RWPE2 (cell line): ENCODE results near the gene SLC10A3.
A peak's percentile ranks its signal among the peaks of the same experiment; 100 is the strongest.

ENCODE experiments used
- ATAC-seq: fragments of 200-7000 bp; cut with Tn5 transposase; 3 replicates; pipeline ENCODE4 v1.9.1; 2021; ENCODE audit warnings: low read depth
- DNase-seq: peaks from one replicate; pipeline ENCODE4 v3.0.0-alpha.2; 2020; ENCODE audit warnings: low spot score
- H3K27ac ChIP-seq: fragments of 450-650 bp; 2 replicates; pipeline ENCODE4 v1.5.1; 2017; ENCODE audit warnings: mild to moderate bottlenecking; ENCODE audit not compliant: poor library complexity, severe bottlenecking
- H3K27me3 ChIP-seq: fragments of 250-450 bp; sonication (Bioruptor Pico); 2 replicates; pipeline ENCODE4 v1.5.1; 2021; ENCODE audit warnings: mild to moderate bottlenecking, moderate library complexity; ENCODE audit not compliant: insufficient read depth, poor library complexity, severe bottlenecking
- H3K36me3 ChIP-seq: fragments of 250-450 bp; sonication (Bioruptor Pico); 2 replicates; pipeline ENCODE4 v1.5.1; 2020; ENCODE audit warnings: low read depth, mild to moderate bottlenecking, moderate library complexity
- H3K4me1 ChIP-seq: fragments of 250-450 bp; sonication (Bioruptor Pico); 2 replicates; pipeline ENCODE4 v1.5.1; 2021; ENCODE audit warnings: mild to moderate bottlenecking, moderate library complexity; ENCODE audit not compliant: insufficient read depth, poor library complexity, severe bottlenecking
- H3K4me3 ChIP-seq: fragments of 250-450 bp; sonication (Bioruptor Pico); 2 replicates; pipeline ENCODE4 v1.5.1; 2021; ENCODE audit warnings: mild to moderate bottlenecking, moderate library complexity; ENCODE audit not compliant: severe bottlenecking
- H3K9me3 ChIP-seq: fragments of 250-450 bp; sonication (Bioruptor Pico); 2 replicates; pipeline ENCODE4 v1.5.1; 2021; ENCODE audit warnings: mild to moderate bottlenecking, moderate library complexity; ENCODE audit not compliant: severe bottlenecking
- TF ChIP-seq, protein P1 (sequence below): fragments of 450-650 bp; IDR thresholded peaks from one replicate; pipeline ENCODE4 v1.5.1; 2017; ENCODE audit warnings: mild to moderate bottlenecking, moderate library complexity; ENCODE audit not compliant: poor library complexity, severe bottlenecking

The SLC10A3 gene

DNA sequence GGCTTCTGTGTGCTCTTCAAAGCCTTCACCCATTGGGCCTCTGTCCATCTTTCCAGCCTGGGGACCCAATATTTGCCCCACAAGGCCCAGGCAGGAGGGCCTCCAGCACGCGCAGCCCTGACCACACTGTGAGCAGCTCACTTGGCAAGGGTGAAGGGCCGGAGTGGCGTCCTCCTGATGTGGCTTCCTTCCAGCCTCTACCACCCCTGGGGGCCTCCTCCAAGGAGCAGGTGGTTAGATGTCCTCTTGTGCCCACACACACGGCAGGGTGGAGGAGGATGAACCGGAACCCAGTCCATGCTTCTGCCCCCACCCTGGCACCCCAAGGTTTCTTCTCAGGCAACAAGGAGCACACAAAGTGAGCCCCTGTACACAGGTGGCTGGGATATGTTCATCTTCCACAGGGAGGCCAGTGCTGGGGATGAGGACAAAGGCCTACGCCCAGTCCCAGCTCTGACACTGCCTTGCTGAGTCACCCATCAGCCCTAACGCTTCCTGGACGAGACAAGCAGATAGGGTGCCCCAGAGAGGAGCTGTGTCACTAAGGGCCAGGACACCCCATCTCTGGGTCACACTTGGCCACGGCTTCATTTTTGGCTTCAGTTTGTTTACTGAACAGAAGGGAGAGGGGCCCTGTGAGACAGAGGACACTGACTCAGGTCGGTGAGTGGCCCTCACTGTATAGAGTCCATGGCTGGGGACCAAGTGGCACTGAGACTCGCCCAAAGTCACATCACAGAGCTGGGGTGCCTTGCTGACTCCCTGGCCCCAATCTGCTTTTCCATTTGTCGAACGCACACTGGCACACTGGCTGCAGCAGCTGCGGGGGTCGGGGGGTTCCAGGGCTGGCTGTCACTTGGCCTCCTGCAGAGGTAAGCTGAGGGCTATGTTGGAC is 5.9 kb downstream of the SLC10A3 start:
- Histone ChIP-seq H3K4me3 (no peak overlapping the region), H3K36me3 (peaks cover 32% of the 10 kb centered on the region), H3K9me3 (no peaks in the 10 kb centered on the region), H3K27me3 (no peaks in the 10 kb centered on the region), H3K4me1 (no peaks in the 10 kb centered on the region), H3K27ac (peak overlapping the region; percentile 80)
- DNase-seq (peak; percentile 37), ATAC-seq (0 out of 3 replicates have a peak, but pooled peaks have one; percentile 35)
- TF ChIP-seq, protein P1, sequence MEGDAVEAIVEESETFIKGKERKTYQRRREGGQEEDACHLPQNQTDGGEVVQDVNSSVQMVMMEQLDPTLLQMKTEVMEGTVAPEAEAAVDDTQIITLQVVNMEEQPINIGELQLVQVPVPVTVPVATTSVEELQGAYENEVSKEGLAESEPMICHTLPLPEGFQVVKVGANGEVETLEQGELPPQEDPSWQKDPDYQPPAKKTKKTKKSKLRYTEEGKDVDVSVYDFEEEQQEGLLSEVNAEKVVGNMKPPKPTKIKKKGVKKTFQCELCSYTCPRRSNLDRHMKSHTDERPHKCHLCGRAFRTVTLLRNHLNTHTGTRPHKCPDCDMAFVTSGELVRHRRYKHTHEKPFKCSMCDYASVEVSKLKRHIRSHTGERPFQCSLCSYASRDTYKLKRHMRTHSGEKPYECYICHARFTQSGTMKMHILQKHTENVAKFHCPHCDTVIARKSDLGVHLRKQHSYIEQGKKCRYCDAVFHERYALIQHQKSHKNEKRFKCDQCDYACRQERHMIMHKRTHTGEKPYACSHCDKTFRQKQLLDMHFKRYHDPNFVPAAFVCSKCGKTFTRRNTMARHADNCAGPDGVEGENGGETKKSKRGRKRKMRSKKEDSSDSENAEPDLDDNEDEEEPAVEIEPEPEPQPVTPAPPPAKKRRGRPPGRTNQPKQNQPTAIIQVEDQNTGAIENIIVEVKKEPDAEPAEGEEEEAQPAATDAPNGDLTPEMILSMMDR, result no peak

DNA sequence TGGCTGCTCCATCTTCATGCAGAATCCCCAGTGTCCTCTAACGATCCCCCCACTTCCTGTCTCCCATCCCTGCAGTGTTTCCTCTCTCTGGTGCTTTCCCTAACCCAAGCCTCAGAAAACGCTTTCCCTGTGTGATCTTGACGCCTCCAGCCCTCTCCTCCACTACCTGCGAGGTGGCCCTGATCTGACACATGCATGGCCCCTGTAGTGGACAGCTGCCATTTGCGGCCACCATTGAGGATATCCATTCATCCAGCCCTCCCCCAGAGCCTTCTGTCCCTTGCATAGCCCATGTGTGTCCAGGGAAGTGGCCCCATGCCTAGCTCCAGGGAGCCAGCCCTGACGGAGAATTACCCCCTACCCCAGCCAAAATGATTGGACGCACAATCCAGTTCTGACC is 7.1 kb downstream of the SLC10A3 start:
- Histone ChIP-seq H3K4me1 (no peaks in the 10 kb centered on the region), H3K4me3 (no peak overlapping the region), H3K36me3 (peaks cover 30% of the 10 kb centered on the region), H3K27ac (no peak overlapping the region), H3K27me3 (no peaks in the 10 kb centered on the region), H3K9me3 (no peaks in the 10 kb centered on the region)
- no peak for DNase-seq
- no peak for ATAC-seq
- TF ChIP-seq, protein P1, result no peak

DNA sequence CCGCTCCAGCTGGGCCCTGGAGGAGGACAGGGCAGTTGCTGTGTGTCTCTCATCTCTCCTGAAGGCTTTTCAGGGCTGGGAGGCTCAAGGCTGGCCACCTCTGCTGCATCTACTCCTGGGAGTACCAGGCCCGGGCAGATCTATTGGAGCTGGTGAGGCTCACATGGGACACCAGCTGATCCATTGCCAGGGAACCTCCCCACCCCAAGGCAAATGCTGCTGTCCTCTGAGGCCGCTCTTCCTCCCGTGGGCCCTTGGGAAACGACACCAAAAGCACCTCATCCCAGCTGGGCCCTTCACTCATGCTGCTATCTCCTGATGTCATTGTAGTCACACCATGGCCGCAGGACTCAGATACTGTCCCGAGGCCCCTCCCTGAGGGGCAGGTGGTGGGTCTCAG is 7.6 kb downstream of the SLC10A3 start:
- DNase-seq (no peak), ATAC-seq (no peak)
- TF ChIP-seq, protein P1, result no peak
- no peak overlapping the region for H3K27ac ChIP-seq
- H3K27me3 ChIP-seq, result no peaks in the 10 kb centered on the region
- H3K9me3 ChIP-seq, result no peaks in the 10 kb centered on the region
- H3K4me1 ChIP-seq, result no peaks in the 10 kb centered on the region
- no peak overlapping the region for H3K4me3 ChIP-seq
- H3K36me3 ChIP-seq, result peaks cover 27% of the 10 kb centered on the region

DNA sequence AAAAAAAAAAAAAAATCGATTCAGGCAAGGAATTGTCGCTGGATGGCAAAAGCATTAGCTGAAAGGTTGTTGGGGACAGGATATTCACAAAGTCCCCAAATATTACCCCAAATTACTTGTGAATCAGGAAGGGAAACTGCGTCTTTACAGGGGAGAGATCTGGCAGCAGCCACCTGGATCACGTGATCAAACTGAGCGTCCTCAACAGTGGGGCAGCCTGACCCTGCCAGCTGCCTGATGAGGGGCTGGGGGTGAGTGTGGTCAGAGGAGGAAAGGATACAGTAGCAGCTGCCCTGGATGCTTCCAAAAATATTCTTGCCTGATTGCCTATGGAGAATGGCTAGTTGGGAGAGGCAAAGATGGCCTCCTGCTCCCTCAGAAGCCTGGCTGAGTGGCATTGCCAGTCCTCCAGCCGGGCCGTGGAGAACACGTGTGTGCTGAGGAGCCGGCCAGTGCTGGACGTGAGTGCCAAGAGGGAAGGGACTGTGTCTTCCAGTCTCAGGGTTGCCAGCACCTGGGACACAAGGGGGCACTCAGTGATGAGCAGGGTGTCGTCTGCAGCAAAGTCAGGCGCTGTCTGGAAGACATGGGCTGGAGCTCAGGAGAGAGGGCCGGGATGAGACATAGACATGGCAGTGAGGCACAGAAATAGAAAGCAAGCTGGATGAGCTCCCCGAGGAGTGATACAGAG is 8.4 kb downstream of the SLC10A3 start:
- no peak overlapping the region for H3K4me3 ChIP-seq

More for the DNA sequence above, 8.4 kb downstream of the SLC10A3 start:
- no peak overlapping the region for H3K27ac ChIP-seq
- no peaks in the 10 kb centered on the region for H3K4me1 ChIP-seq
- no peaks in the 10 kb centered on the region for H3K9me3 ChIP-seq
- TF ChIP-seq, protein P1, result no peak
- DNase-seq, result no peak
- H3K27me3 ChIP-seq, result no peaks in the 10 kb centered on the region
- H3K36me3 ChIP-seq, result peaks cover 22% of the 10 kb centered on the region
- ATAC-seq, result no peak
